Measurements from ENCODE around the gene F12.
A peak's percentile ranks its signal among the peaks of the same experiment; 100 is the strongest.

The F12 gene

DNA sequence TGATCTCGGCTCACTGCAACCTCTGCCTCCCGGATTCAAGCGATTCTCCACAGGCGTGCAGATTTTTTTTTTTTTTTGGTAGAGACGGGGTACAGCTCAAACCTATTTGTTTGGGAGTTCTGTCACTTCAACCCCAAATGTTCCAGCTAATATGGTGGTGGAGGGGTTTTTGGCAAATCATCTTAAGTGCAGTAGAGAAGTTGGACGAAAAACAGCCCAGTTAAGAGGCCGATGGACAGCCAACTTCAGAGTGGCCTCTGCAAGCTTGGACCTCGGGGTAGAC is 36.5 kb upstream of the F12 start:
- Histone ChIP-seq H3K4me3 (ENCODE audit: severe bottlenecking) (no peak overlapping the region), H3K27ac (ENCODE audit: poor library complexity, severe bottlenecking) (peak overlapping the region; percentile 83), H3K36me3 (ENCODE audit: low read depth) (no peaks in the 10 kb centered on the region), H3K4me1 (ENCODE audit: insufficient read depth, poor library complexity, severe bottlenecking) (peaks cover 9% of the 10 kb centered on the region), H3K9me3 (ENCODE audit: severe bottlenecking) (no peaks in the 10 kb centered on the region), H3K27me3 (ENCODE audit: insufficient read depth, poor library complexity, severe bottlenecking) (no peaks in the 10 kb centered on the region)
- ATAC-seq (ENCODE audit: low read depth) (no peak), DNase-seq (ENCODE audit: low spot score) (no peak)
- TF ChIP-seq CTCF (IDR thresholded peaks at IDR 0.05; ENCODE audit: poor library complexity, severe bottlenecking) = no peak

GRCh38 chr5:177445052-177445916 is 35.9 kb upstream of the F12 start:
- no peaks in the 10 kb centered on the region for H3K9me3 ChIP-seq (ENCODE audit: severe bottlenecking)
- H3K4me1 ChIP-seq (ENCODE audit: insufficient read depth, poor library complexity, severe bottlenecking) = peaks cover 9% of the 10 kb centered on the region
- ATAC-seq (ENCODE audit: low read depth) = no peak
- H3K27ac ChIP-seq (ENCODE audit: poor library complexity, severe bottlenecking) = no peak overlapping the region
- TF ChIP-seq CTCF (IDR thresholded peaks at IDR 0.05; ENCODE audit: poor library complexity, severe bottlenecking) = no peak
- no peak for DNase-seq (ENCODE audit: low spot score)
- H3K36me3 ChIP-seq (ENCODE audit: low read depth) = no peaks in the 10 kb centered on the region
- H3K4me3 ChIP-seq (ENCODE audit: severe bottlenecking) = no peak overlapping the region
- no peaks in the 10 kb centered on the region for H3K27me3 ChIP-seq (ENCODE audit: insufficient read depth, poor library complexity, severe bottlenecking)

DNA sequence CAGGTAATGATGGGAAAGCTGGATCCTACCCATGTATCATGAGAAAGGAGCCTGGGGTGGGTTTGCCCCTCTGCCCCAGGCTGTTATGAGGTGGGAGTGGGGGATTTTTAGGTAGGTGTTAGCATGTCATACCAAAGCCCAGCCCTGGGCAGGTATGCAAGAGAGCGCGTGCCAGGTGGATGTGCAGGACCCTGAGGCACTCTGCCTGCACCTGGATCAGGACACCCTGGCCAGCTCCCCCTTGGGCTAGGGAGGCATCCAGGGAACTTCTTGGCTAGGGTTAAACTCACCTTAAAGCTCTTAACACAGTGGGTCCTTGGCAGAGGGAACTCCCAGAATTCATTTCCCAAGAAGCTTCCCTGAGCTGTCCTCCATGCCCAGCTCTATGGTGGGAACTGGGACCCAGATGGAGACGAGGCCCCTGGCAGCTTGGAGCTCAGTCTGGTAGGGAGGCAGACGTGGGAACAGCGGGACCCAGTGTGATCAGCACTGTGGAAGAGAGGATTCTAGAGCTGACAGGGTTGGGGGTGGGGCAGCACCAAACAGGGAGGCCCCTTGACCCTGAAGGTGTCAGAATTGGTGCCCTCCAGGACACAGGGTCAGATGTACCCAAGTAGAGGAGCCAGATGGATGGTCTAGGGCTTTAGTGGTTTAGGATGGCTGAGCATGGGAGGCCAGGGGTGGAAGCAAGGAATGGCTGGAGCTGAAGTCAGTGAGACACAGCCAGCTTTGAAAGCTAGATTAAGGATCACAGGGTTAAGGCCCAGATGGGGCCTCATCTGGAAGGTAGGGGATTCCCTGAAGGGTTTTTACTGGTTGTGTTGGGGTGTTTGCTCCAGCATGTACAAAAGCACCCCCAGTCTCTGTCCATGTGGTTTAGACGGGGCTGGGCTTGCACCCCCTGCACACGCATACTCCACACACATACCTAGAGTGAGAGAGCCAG is 35.0 kb upstream of the F12 start:
- Histone ChIP-seq H3K27me3 (ENCODE audit: insufficient read depth, poor library complexity, severe bottlenecking) (no peaks in the 10 kb centered on the region), H3K4me1 (ENCODE audit: insufficient read depth, poor library complexity, severe bottlenecking) (peaks cover 9% of the 10 kb centered on the region), H3K4me3 (ENCODE audit: severe bottlenecking) (no peak overlapping the region), H3K36me3 (ENCODE audit: low read depth) (no peaks in the 10 kb centered on the region), H3K27ac (ENCODE audit: poor library complexity, severe bottlenecking) (no peak overlapping the region), H3K9me3 (ENCODE audit: severe bottlenecking) (no peaks in the 10 kb centered on the region)
- ATAC-seq (ENCODE audit: low read depth) = no peak
- DNase-seq (ENCODE audit: low spot score) = no peak
- no peak for TF ChIP-seq CTCF (IDR thresholded peaks at IDR 0.05; ENCODE audit: poor library complexity, severe bottlenecking)

GRCh38 chr5:177443144-177443983 is 34.0 kb upstream of the F12 start:
- no peak overlapping the region for H3K4me3 ChIP-seq (ENCODE audit: severe bottlenecking)
- ATAC-seq (ENCODE audit: low read depth) = no peak
- H3K9me3 ChIP-seq (ENCODE audit: severe bottlenecking) = no peaks in the 10 kb centered on the region
- H3K27me3 ChIP-seq (ENCODE audit: insufficient read depth, poor library complexity, severe bottlenecking) = no peaks in the 10 kb centered on the region
- no peaks in the 10 kb centered on the region; the same call in 1 of the 2 replicates for H3K36me3 ChIP-seq (ENCODE audit: low read depth)
- H3K27ac ChIP-seq (ENCODE audit: poor library complexity, severe bottlenecking) = peak overlapping the region; percentile 0
- peaks cover 4% of the 10 kb centered on the region for H3K4me1 ChIP-seq (ENCODE audit: insufficient read depth, poor library complexity, severe bottlenecking)
- no peak for DNase-seq (ENCODE audit: low spot score)
- no peak for TF ChIP-seq CTCF (IDR thresholded peaks at IDR 0.05; ENCODE audit: poor library complexity, severe bottlenecking)
